Measurements from ENCODE around the gene CEP112.

DNA sequence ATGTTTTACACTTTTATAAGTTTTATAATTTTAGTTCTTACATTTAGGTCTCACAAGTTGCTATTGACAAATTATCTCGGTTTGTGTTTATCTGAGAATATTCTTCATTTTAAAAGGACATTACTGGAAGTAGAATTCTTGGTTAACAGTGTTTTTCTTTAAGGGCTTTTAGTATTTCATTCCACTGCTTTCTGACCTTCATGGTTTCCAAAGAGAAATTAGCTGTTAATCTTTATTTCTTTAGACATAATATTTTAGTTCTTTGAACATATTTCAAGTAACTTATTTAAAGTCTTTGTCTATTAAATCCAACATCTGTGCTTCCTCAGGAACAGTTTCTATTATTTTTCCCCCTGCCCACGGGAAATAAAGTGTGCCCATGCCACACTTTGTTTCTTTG, 390.4 kb downstream of the CEP112 start:
- TF ChIP-seq, protein P1, sequence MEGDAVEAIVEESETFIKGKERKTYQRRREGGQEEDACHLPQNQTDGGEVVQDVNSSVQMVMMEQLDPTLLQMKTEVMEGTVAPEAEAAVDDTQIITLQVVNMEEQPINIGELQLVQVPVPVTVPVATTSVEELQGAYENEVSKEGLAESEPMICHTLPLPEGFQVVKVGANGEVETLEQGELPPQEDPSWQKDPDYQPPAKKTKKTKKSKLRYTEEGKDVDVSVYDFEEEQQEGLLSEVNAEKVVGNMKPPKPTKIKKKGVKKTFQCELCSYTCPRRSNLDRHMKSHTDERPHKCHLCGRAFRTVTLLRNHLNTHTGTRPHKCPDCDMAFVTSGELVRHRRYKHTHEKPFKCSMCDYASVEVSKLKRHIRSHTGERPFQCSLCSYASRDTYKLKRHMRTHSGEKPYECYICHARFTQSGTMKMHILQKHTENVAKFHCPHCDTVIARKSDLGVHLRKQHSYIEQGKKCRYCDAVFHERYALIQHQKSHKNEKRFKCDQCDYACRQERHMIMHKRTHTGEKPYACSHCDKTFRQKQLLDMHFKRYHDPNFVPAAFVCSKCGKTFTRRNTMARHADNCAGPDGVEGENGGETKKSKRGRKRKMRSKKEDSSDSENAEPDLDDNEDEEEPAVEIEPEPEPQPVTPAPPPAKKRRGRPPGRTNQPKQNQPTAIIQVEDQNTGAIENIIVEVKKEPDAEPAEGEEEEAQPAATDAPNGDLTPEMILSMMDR (IDR thresholded peaks at IDR 0.05; ENCODE audit: low read depth, low read length): no peak
- TF ChIP-seq, protein P2, sequence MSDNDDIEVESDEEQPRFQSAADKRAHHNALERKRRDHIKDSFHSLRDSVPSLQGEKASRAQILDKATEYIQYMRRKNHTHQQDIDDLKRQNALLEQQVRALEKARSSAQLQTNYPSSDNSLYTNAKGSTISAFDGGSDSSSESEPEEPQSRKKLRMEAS (IDR thresholded peaks at IDR 0.05; ENCODE audit: low read depth, low read length): no peak

Measured in NB4 (cell line).